A549 (cell line): ENCODE data around the gene TMEM161A. TPM values are rescaled to one million over a fixed set of nuclear protein-coding genes. Genes with fewer than 3 reads are reported as not detected.

ENCODE experiments used
- ATAC-seq, 2 experiments: fragments of 200-7000 bp in 1 of 2; fragments of >200 bp in 1 of 2; cut with Nextera tagmentation in 1 of 2; cut with Tn5 transposase in 1 of 2; 3 replicates each; pipeline versions ENCODE4 v1.8.0 to v1.9.1; 2018 to 2020; ENCODE audit warnings: mild to moderate bottlenecking in 1 of 2, moderate library complexity in 1 of 2
- CTCF ChIA-PET: fragments of 300-600 bp; sonication (Branson Sonifier 250); formaldehyde crosslinking; extraction: SDS; loops from one replicate; lab custom pipeline; 2021; ENCODE audit warnings: antibody characterized with exemption, inconsistent platforms; lab: Yijun Ruan, JAX
- POLR2A ChIA-PET: fragments of 350-600 bp; formaldehyde crosslinking; extraction: SDS; loops from one replicate; lab custom pipeline; 2021; ENCODE audit warnings: antibody characterized with exemption, inconsistent platforms; lab: Yijun Ruan, JAX
- DNase-seq, 2 experiments: peaks; one replicate each; pipeline versions ENCODE4 v3.0.0 to v3.0.0-alpha.2; 2011 to 2016; ENCODE audit warnings: low read depth in 1 of 2, low spot score in 1 of 2
- FAIRE-seq: peaks from 2 replicates; lab custom pipeline; 2011; peaks lifted over from hg19 to GRCh38; lab: Jason Lieb, UNC
- H3K27ac ChIP-seq, 2 experiments: fragments of >200 bp; sonication (Bioruptor Twin); formaldehyde crosslinking; 3 replicates each; pipeline ENCODE4 v1.5.1; 2016 to 2017
- H3K4me1 ChIP-seq: fragments of >200 bp; sonication (Bioruptor Twin); formaldehyde crosslinking; 3 replicates; pipeline ENCODE4 v1.6.1; 2016
- H3K4me2 ChIP-seq: fragments of >200 bp; sonication (Bioruptor Twin); formaldehyde crosslinking; 3 replicates; pipeline ENCODE4 v1.6.1; 2016
- H3K4me3 ChIP-seq: fragments of >200 bp; sonication (Bioruptor Twin); formaldehyde crosslinking; 3 replicates; pipeline ENCODE4 v1.5.1; 2016
- H3K9me3 ChIP-seq: fragments of >200 bp; sonication (Bioruptor Twin); formaldehyde crosslinking; 3 replicates; pipeline ENCODE4 v1.6.1; 2016
- BCL3 ChIP-seq: fragments of >200 bp; sonication (Bioruptor Twin); formaldehyde crosslinking; IDR thresholded peaks from 3 replicates; pipeline ENCODE4 v1.6.1; 2016
- BHLHE40 ChIP-seq: IDR thresholded peaks from 2 replicates; pipeline ENCODE4 v1.6.1; 2012; ENCODE audit warnings: low read depth, low read length, inconsistent platforms
- CBX2 ChIP-seq: fragments of 200-600 bp; sonication (generic); IDR thresholded peaks from 2 replicates; pipeline ENCODE4 v1.6.1; 2016; ENCODE audit warnings: low read depth, mild to moderate bottlenecking, borderline replicate concordance
- CTCF ChIP-seq: fragments of >200 bp; sonication (Bioruptor Twin); formaldehyde crosslinking; IDR thresholded peaks from 3 replicates; pipeline ENCODE4 v1.5.1; 2016
- EHF ChIP-seq: fragments of 250-450 bp; sonication (Bioruptor Pico); IDR thresholded peaks from 2 replicates; pipeline ENCODE4 v1.5.0; 2020; ENCODE audit warnings: mild to moderate bottlenecking
- ELK1 ChIP-seq: fragments of 150-350 bp; IDR thresholded peaks from 2 replicates; pipeline ENCODE4 v1.6.1; 2014; ENCODE audit warnings: low read depth, mild to moderate bottlenecking, low read length
- FOSB ChIP-seq: fragments of 250-450 bp; sonication (Bioruptor Pico); IDR thresholded peaks from 2 replicates; pipeline ENCODE4 v1.5.0; 2020; ENCODE audit warnings: mild to moderate bottlenecking, moderate library complexity
- FOSL2 ChIP-seq, 2 experiments: fragments of 450-650 bp in 1 of 2; fragments of >200 bp in 1 of 2; sonication (Bioruptor Twin) in 1 of 2; formaldehyde crosslinking; IDR thresholded peaks; 2 replicates each; pipeline versions ENCODE4 v1.5.0 to v1.6.1; 2016 to 2020; ENCODE audit warnings: mild to moderate bottlenecking in 1 of 2, moderate library complexity in 1 of 2
- GATA3 ChIP-seq: IDR thresholded peaks from 2 replicates; pipeline ENCODE4 v1.6.1; 2012; ENCODE audit warnings: borderline replicate concordance
- KDM1A ChIP-seq: fragments of 200-600 bp; sonication (generic); IDR thresholded peaks from 2 replicates; pipeline ENCODE4 v1.6.1; 2016; ENCODE audit warnings: low read depth, mild to moderate bottlenecking
- MAX ChIP-seq: IDR thresholded peaks from 2 replicates; pipeline ENCODE4 v1.6.1; 2012
- MAZ ChIP-seq: fragments of 150-350 bp; IDR thresholded peaks from 2 replicates; pipeline ENCODE4 v1.6.1; 2014; ENCODE audit warnings: antibody characterized with exemption, low read depth, low read length, borderline replicate concordance
- NPAS2 ChIP-seq: fragments of 250-450 bp; sonication (Bioruptor Pico); IDR thresholded peaks from 2 replicates; pipeline ENCODE4 v1.8.0; 2022; ENCODE audit warnings: mild to moderate bottlenecking, moderate library complexity, borderline replicate concordance
- NR3C1 ChIP-seq: fragments of >200 bp; sonication (Bioruptor Twin); formaldehyde crosslinking; IDR thresholded peaks from 3 replicates; pipeline ENCODE4 v1.6.1; 2017
- PHF8 ChIP-seq: fragments of 200-600 bp; sonication (generic); IDR thresholded peaks from 2 replicates; pipeline ENCODE4 v1.6.1; 2016; ENCODE audit warnings: low read depth, mild to moderate bottlenecking, antibody characterized with exemption, moderate library complexity, borderline replicate concordance
- POLR2AphosphoS2 ChIP-seq: conservative IDR thresholded peaks from 2 replicates; pipeline ENCODE4 v1.6.1; 2012; ENCODE audit warnings: low read length, improper control_type of control experiment, inconsistent platforms
- RCOR1 ChIP-seq: fragments of 150-350 bp; IDR thresholded peaks from 2 replicates; pipeline ENCODE4 v1.6.1; 2014; ENCODE audit warnings: antibody characterized with exemption, low read length, low read depth
- SMC3 ChIP-seq: fragments of >200 bp; sonication (Bioruptor Twin); formaldehyde crosslinking; IDR thresholded peaks from 3 replicates; pipeline ENCODE4 v1.6.1; 2018; ENCODE audit warnings: inconsistent platforms
- USF2 ChIP-seq: fragments of 450-650 bp; IDR thresholded peaks from 2 replicates; pipeline ENCODE4 v1.6.1; 2014; ENCODE audit warnings: antibody characterized with exemption
- ZNF302 ChIP-seq: fragments of 250-450 bp; sonication (Bioruptor Pico); IDR thresholded peaks from 2 replicates; pipeline ENCODE4 v1.9.0; 2021; ENCODE audit warnings: inconsistent platforms, mild to moderate bottlenecking, moderate library complexity
- WGBS: methylation state at CpG from one replicate; pipeline ENCODE4 v1.1.6; 2017; ENCODE audit errors: missing lambda C conversion rate; 5-methylcytosine and 5-hydroxymethylcytosine counted together
- polyA plus RNA-seq, 4 experiments: library from polyadenylated mRNA; depleted of rRNA in 3 of 4; stranded (reverse); fragments of >200 nt; fragmentation: RNase III in 1 of 4; extraction: RNeasy Plus Mini Kit Qiagen cat#74134 plus additional on column Dnase treatment in 1 of 4; gene quantifications; 2 replicates in 3 of 4; 3 replicates in 1 of 4; pipeline ENCODE4 v1.2.3, GENCODE V29; 2011 to 2017

The TMEM161A gene
- polyA plus RNA-seq, 2 of the 4 experiments (the other 2 are of a cell fraction): 19.3 to 22.1 TPM

- Histone ChIP-seq H3K4me2 (no peak overlapping the region), H3K4me3 (no peak overlapping the region), H3K4me1 (peaks cover 5% of the 10 kb centered on the region; the same call in 1 of the 3 replicates), H3K9me3 (no peaks in the 10 kb centered on the region), H3K27ac (no peak overlapping the region)
- no peak for TF ChIP-seq FOSB (CRISPR knock-in tag)
- FAIRE-seq (no peak), ATAC-seq (no peak), DNase-seq (no peak)
- CTCF ChIA-PET: interaction anchor here (0.5 to 1.7 kb wide), 5 partner anchors 9 to 410 kb away, joined by 3 to 5 read pairs (median 3); no protein-coding TSS in a partner anchor
- POLR2A ChIA-PET: no interaction called here
- WGBS: 86% methylated on average over 3 of the region's 3 CpGs
Observed at GRCh38 chr19:19167612-19168011, 29.3 kb upstream of the TMEM161A start.

GRCh38 chr19:19165396-19165795 is 27.1 kb upstream of the TMEM161A start:
- CTCF ChIA-PET: interaction anchor here (0.6 kb wide), 1 partner anchor 11 kb away, joined by 5 read pairs; no protein-coding TSS in a partner anchor
- H3K9me3 ChIP-seq: no peaks in the 10 kb centered on the region
- no peak for ATAC-seq
- no peaks in the 10 kb centered on the region for H3K4me1 ChIP-seq
- WGBS: 88% methylated on average over 1 of the region's 1 CpG
- no peak overlapping the region for H3K4me2 ChIP-seq
- POLR2A ChIA-PET: no interaction called here
- no peak overlapping the region for H3K4me3 ChIP-seq
- no peak for FAIRE-seq
- TF ChIP-seq SMC3 (no peak), USF2 (no peak), FOSL2 (IDR thresholded peaks at IDR 0.05) (no peak), FOSL2 (CRISPR knock-in tag; IDR thresholded peaks at IDR 0.05) (no peak), ELK1 (no peak), KDM1A (no peak), BCL3 (no peak), PHF8 (no peak), MAZ (no peak), MAX (no peak), EHF (CRISPR knock-in tag) (no peak), RCOR1 (no peak), NR3C1 (no peak), GATA3 (no peak), CTCF (no peak), BHLHE40 (no peak), POLR2AphosphoS2 (no peak), ZNF302 (CRISPR knock-in tag) (no peak)
- TF ChIP-seq, all 56 proteins: peak for 0
- DNase-seq: no peak
- H3K27ac ChIP-seq: no peak overlapping the region

GRCh38 chr19:19162495-19162894 is 24.2 kb upstream of the TMEM161A start:
- H3K4me1 ChIP-seq: no peaks in the 10 kb centered on the region
- ATAC-seq (no peak), DNase-seq (no peak), FAIRE-seq (no peak)
- 88% methylated on average over 7 of the region's 7 CpGs for WGBS
- no peak overlapping the region for H3K27ac ChIP-seq
- CTCF ChIA-PET: interaction anchor here (0.6 to 1.4 kb wide), 2 partner anchors 22 to 37 kb away, joined by 3 to 4 read pairs; no protein-coding TSS in a partner anchor
- TF ChIP-seq CBX2 (no peak), RCOR1 (no peak), CTCF (no peak), PHF8 (no peak), ZNF302 (CRISPR knock-in tag) (no peak), NPAS2 (no peak), EHF (CRISPR knock-in tag) (no peak)
- no peak overlapping the region for H3K4me3 ChIP-seq
- H3K4me2 ChIP-seq: no peak overlapping the region
- no peaks in the 10 kb centered on the region for H3K9me3 ChIP-seq
- POLR2A ChIA-PET: no interaction called here
